Endothelial cell (in vitro differentiated cells): ENCODE measurements around the gene DPYD. TPM values are rescaled to one million over a fixed set of nuclear protein-coding genes. Genes with fewer than 3 reads are reported as not detected.

Experiments used
- DNase-seq: peaks from one replicate; pipeline ENCODE4 v3.0.0; 2021; ENCODE audit warnings: low spot score
- H3K27ac Mint-ChIP-seq: one replicate; pipeline ENCODE4 v1.8.0; 2021; ENCODE audit warnings: mixed read lengths, inconsistent platforms; ENCODE audit not compliant: unreplicated experiment
- H3K27me3 Mint-ChIP-seq: one replicate; pipeline ENCODE4 v1.8.0; 2021; ENCODE audit warnings: mild to moderate bottlenecking, moderate library complexity, mixed read lengths, inconsistent platforms; ENCODE audit not compliant: unreplicated experiment
- H3K36me3 Mint-ChIP-seq: one replicate; pipeline ENCODE4 v1.8.0; 2021; ENCODE audit warnings: mild to moderate bottlenecking, low read depth, mixed read lengths, inconsistent platforms; ENCODE audit not compliant: unreplicated experiment
- H3K4me1 Mint-ChIP-seq: one replicate; pipeline ENCODE4 v1.8.0; 2021; ENCODE audit warnings: mild to moderate bottlenecking, mixed read lengths, inconsistent platforms; ENCODE audit not compliant: unreplicated experiment
- H3K4me3 Mint-ChIP-seq: one replicate; pipeline ENCODE4 v1.8.0; 2021; ENCODE audit warnings: mild to moderate bottlenecking, mixed read lengths, inconsistent platforms; ENCODE audit not compliant: unreplicated experiment
- H3K9me3 Mint-ChIP-seq: one replicate; pipeline ENCODE4 v1.8.0; 2021; ENCODE audit warnings: mixed read lengths, inconsistent platforms; ENCODE audit not compliant: unreplicated experiment
- CTCF ChIP-seq: fragments of 200-600 bp; sonication (generic); IDR thresholded peaks from one replicate; pipeline ENCODE4 v1.5.0; 2021; ENCODE audit warnings: antibody characterized with exemption; ENCODE audit not compliant: unreplicated experiment
- total RNA-seq: library from RNA; stranded (reverse); fragmentation: NEBNext Ultra II Directional; extraction: Animal tissue kit (Norgen Biotek cat#: 25700); gene quantifications from one replicate; pipeline ENCODE4 v1.2.1, GENCODE V29; 2021; ENCODE audit not compliant: unreplicated experiment

The DPYD gene
- total RNA-seq, 1 donor from 2014 or later = 3.4 TPM

GRCh38 chr1:97647776-97648175, 273.1 kb downstream of the DPYD start:
- peaks cover 4% of the 10 kb centered on the region for H3K36me3 Mint-ChIP-seq
- no peak overlapping the region for H3K4me3 Mint-ChIP-seq
- no peaks in the 10 kb centered on the region for H3K4me1 Mint-ChIP-seq
- no peak overlapping the region for H3K27ac Mint-ChIP-seq
- TF ChIP-seq CTCF = no peak
- no peak for DNase-seq
- H3K9me3 Mint-ChIP-seq = peaks cover 4% of the 10 kb centered on the region
- H3K27me3 Mint-ChIP-seq = no peaks in the 10 kb centered on the region

GRCh38 chr1:97646071-97646470, 274.8 kb downstream of the DPYD start:
- no peaks in the 10 kb centered on the region for H3K4me1 Mint-ChIP-seq
- TF ChIP-seq CTCF = no peak
- H3K36me3 Mint-ChIP-seq = peaks cover 4% of the 10 kb centered on the region
- H3K4me3 Mint-ChIP-seq = no peak overlapping the region
- H3K9me3 Mint-ChIP-seq = peaks cover 4% of the 10 kb centered on the region
- H3K27ac Mint-ChIP-seq = no peak overlapping the region
- H3K27me3 Mint-ChIP-seq = no peaks in the 10 kb centered on the region
- DNase-seq = no peak

- H3K9me3 Mint-ChIP-seq = no peaks in the 10 kb centered on the region
- H3K36me3 Mint-ChIP-seq = no peaks in the 10 kb centered on the region
- H3K27me3 Mint-ChIP-seq = no peaks in the 10 kb centered on the region
- H3K4me1 Mint-ChIP-seq = no peaks in the 10 kb centered on the region
- TF ChIP-seq CTCF = no peak
- DNase-seq = no peak
- no peak overlapping the region for H3K4me3 Mint-ChIP-seq
- no peak overlapping the region for H3K27ac Mint-ChIP-seq
Measured at GRCh38 chr1:97640677-97641076, 280.2 kb downstream of the DPYD start.

GRCh38 chr1:97636941-97637340, 283.9 kb downstream of the DPYD start:
- H3K4me1 Mint-ChIP-seq = no peaks in the 10 kb centered on the region
- H3K4me3 Mint-ChIP-seq = no peak overlapping the region
- no peaks in the 10 kb centered on the region for H3K36me3 Mint-ChIP-seq
- peaks cover 2% of the 10 kb centered on the region for H3K27me3 Mint-ChIP-seq
- H3K27ac Mint-ChIP-seq = no peak overlapping the region
- no peaks in the 10 kb centered on the region for H3K9me3 Mint-ChIP-seq
- TF ChIP-seq CTCF = no peak
- DNase-seq = no peak

- Mint-ChIP-seq H3K27me3 (peaks cover 2% of the 10 kb centered on the region), H3K4me1 (peaks cover 6% of the 10 kb centered on the region), H3K4me3 (no peak overlapping the region), H3K9me3 (no peaks in the 10 kb centered on the region), H3K36me3 (no peaks in the 10 kb centered on the region), H3K27ac (no peak overlapping the region)
- no peak for TF ChIP-seq CTCF
- DNase-seq = no peak
Measured at GRCh38 chr1:97634758-97635157, 286.1 kb downstream of the DPYD start.
